Stimulated activated CD4-positive, alpha-beta T cell treated with anti-CD3 and anti-CD28 coated beads, Interleukin-4, amount 100 ng/mL, for 1 hour (primary cell): ENCODE measurements around the gene PFKFB4.
"Not testable (repeated sequence)": the region's sequence is repeated elsewhere in the genome, so short reads cannot be mapped to it uniquely, and the experiment has no call there.

Experiments
- DNase-seq: peaks from one replicate; pipeline ENCODE4 v3.0.0-alpha.2; 2020

PFKFB4 gene

DNA sequence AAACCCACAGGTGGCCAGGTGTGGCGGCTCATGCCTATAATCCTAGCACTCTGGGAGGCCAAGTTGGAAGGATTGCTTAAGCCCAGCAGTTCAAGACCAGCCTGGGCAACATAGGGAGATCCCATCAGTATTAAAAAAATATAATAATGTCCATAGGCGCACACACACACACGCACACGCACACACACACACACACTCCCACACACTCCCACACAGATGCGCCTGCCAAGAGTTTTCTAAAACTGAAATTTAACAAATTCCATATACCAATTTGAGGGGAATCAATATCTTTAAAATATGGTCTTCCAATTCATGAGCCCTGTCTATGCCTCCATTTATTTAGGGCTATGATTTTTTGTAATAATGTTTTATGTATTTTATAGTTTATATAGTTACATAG, 69.7 kb downstream of the PFKFB4 start:
- no peak for DNase-seq

GRCh38 chr3:48482822-48483221, 73.8 kb downstream of the PFKFB4 start:
- not testable (repeated sequence) for DNase-seq

DNA sequence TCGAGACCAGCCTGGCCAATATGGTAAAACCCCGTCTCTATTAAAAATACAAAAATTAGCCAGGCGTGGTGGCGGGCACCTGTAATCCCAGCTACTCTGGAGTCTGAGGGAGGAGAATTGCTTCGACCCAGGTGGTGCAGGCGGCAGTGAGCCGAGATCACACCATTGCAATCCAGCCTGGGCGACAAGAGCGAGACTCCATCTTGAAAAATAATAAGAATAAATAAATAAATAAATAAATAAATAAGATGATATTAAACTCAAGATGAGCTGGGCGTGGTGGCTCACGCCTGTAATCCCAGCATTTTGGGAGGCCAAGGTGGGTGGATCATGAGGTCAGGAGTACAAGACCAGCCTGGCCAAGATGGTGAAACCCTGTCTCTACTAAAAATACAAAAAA, 75.7 kb downstream of the PFKFB4 start:
- not testable (repeated sequence) for DNase-seq

DNA sequence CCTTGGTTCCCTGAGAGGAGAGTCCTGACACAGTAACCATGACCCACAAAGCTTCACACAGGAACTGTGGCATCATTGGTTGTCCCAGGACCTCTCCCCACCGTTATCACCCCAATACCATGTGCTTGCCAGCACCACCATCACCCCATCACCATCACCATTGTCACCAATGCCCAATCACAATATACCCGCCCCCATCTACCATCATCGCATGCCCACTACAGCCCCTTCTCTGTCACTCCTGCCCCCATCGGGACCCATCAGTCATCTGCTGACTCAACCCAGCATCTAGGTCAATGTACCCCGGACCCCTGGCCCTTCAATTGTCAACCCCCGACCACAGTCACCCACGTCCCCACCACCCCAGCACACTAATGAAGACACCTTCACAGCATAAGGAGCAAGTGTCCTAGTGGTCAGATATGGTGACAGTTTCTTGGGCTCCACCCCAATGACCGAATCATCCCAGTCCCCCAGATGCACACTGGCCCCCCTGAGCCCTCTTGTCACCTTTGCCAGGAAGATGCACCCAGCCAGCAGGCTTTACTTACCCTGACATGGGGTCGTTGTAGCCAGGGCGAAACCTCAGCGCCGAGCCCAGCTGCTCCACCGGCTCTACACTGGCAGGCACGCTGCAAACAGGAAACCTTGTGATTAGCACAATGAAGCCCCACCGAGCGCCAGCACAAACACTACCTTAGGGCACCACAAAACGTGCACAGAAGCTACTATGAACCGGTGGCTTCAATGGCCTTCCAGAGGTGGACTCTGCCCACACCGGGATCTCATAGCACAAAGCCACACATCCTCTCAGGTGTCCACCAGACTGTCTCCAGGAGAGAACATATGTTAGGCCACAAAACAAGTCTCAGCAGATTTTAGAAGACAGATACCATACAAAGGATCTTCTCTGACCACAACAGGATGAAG, 77.7 kb downstream of the PFKFB4 start:
- DNase-seq, result peak; percentile 43

- no peak for DNase-seq
Measured at GRCh38 chr3:48477959-48478520, 78.6 kb downstream of the PFKFB4 start.

- DNase-seq, result no peak
Measured at GRCh38 chr3:48476426-48477053, 80.1 kb downstream of the PFKFB4 start.

DNA sequence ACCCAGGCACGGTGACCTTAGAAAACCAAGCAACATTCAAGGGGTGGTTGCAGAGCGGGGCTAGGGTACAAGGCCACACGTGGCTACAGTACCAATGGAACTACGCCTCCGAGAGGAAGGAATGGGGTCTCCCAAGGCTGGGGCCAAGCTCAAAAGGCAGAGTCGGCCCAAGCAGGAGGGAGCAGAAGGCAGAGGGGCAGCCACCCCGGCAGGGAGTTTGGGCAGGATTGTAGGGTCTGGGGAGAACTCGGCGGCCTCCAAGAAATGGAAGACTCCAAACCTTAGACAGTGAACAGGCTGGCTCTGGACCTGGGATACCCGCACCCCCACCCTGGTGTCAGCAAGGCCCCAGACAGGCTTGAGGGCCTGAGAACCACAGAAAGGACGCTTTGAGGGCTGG, 81.4 kb downstream of the PFKFB4 start:
- no peak for DNase-seq

GRCh38 chr3:48474619-48475018, 82.0 kb downstream of the PFKFB4 start:
- no peak for DNase-seq

DNA sequence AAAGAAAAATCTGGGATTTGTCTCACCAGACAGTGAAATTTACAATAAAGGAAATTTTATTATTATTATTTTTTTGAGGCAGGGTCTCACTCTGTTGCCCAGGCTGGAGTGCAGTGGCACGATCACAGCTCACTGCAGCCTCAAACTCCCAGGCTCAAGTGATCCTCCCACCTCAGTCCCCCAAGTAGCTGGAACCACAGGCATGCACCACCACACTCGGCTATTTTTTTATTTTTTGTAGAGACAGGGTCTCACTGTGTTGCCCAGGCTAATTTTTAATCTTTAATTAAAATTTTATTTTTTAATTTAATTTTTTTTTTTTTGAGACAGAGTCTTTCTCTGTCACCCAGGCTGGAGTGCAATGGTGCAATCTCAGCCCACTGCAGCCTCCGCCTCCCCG, 82.6 kb downstream of the PFKFB4 start:
- not testable (repeated sequence) for DNase-seq

DNA sequence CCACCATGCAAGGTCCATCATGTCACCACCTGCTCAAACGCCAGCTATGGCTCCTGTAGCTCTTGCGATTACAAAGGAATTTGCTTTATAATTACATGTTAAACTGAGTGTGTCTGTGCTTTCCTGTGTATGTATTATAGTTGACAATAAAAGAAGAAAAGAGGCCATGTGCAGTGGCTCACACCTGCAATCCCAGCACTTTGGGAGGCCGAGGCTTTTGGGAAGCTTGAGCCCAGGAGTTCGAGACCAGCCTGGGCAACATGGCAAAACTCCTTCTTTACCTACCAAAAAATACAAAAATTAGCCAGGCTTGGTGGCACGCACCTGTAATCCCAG, 83.0 kb downstream of the PFKFB4 start:
- no peak for DNase-seq

GRCh38 chr3:48472923-48473616, 83.5 kb downstream of the PFKFB4 start:
- DNase-seq, result peak; percentile 94

DNA sequence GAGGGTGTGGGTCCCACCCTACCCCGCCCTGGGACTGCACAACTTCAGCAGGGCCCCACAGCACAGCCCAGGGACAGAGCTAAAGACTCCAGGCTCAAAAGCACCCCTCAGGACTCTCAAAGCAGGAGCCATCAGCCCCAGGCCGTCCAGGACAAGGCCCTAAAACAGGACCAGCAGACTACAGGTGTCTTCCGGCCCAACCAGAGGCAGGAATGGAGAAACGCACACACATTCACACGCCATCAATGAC, 84.0 kb downstream of the PFKFB4 start:
- DNase-seq, result no peak

- no peak for DNase-seq
Measured at GRCh38 chr3:48470286-48470685, 86.3 kb downstream of the PFKFB4 start.

GRCh38 chr3:48469046-48469915, 87.3 kb downstream of the PFKFB4 start:
- no peak for DNase-seq

DNA sequence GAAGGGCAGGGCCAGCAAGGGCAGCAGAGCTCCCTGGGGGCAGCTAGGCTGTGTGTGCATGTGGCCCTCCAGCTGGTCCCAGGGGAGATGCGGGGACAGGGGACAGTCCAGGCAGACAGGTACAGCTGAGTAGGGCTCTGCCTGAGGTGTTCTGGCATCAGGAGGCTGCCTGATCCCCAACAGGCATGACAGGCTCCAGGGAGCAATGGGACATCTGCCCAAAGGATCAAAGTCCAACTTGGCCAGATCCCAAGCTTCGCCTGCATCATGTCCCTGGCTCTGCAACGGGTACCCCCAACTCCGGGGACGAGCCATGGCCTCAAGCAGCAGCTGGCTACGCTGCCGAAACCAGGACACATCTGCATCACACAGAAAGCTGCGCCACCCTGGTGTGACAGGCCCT, 88.3 kb downstream of the PFKFB4 start:
- DNase-seq, result no peak
